Pancreas (tissue), 10 donors: ENCODE measurements around the gene KCNH6. TPM values are rescaled to one million over a fixed set of nuclear protein-coding genes. Genes with fewer than 3 reads are reported as not detected.
A peak's percentile ranks its signal among the peaks of the same experiment; 100 is the strongest.

Experiments
- ATAC-seq, 4 donors: fragments of 200-7000 bp; cut with Tn5 transposase; one replicate each; pipeline versions ENCODE4 v1.8.0 to v1.9.1; 2020; ENCODE audit warnings: mild to moderate bottlenecking in 4 of 4, moderate library complexity in 4 of 4
- DNase-seq, 6 donors: peaks; one replicate each; pipeline ENCODE4 v3.0.0-alpha.2; 2020
- FAIRE-seq: peaks from 2 replicates; lab custom pipeline; 2012; peaks lifted over from hg19 to GRCh38; lab: Jason Lieb, UNC
- H3K27ac ChIP-seq, 4 donors: fragments of 200-600 bp; sonication (generic); 1 replicate in 3 of 4; 2 replicates in 1 of 4; pipeline versions ENCODE4 v1.5.0 to v1.8.0; 2020
- H3K27me3 ChIP-seq, 4 donors: fragments of 200-600 bp; one replicate each; pipeline ENCODE4 v1.8.0; 2021
- H3K36me3 ChIP-seq, 3 donors: fragments of 200-600 bp; sonication (generic) in 1 of 3; one replicate each; pipeline versions ENCODE4 v1.5.0 to v1.8.0; 2020 to 2021
- H3K4me1 ChIP-seq, 3 donors: fragments of 200-600 bp; one replicate each; pipeline ENCODE4 v1.8.0; 2021
- H3K4me3 ChIP-seq, 4 donors: fragments of 200-600 bp; sonication (generic) in 2 of 4; one replicate each; pipeline versions ENCODE4 v1.5.0 to v1.8.0; 2020 to 2021
- H3K9me3 ChIP-seq, 4 donors: fragments of 200-600 bp; one replicate each; pipeline ENCODE4 v1.8.0; 2021
- WGBS, 2 donors: extraction: QIAGEN DNeasy Blood & Tissue Kit; methylation state at CpG; one replicate each; pipeline ENCODE4 v1.1.7; 2013; 5-methylcytosine and 5-hydroxymethylcytosine counted together
- intact Hi-C, 3 donors: fragments of 100-400 bp; cut with DNase I; formaldehyde crosslinking; loops; one replicate each; pipeline versions ENCODE4 v1.11.1 to v1.14.2; 2022
- polyA plus RNA-seq, 2 donors: library from polyadenylated mRNA; stranded (reverse); fragments of 200-250 nt; gene quantifications; one replicate each; pipeline ENCODE4 v1.2.3, GENCODE V29; 2013
- total RNA-seq, 6 donors: library from RNA; stranded (reverse); fragmentation: NEBNext Ultra II Directional in 4 of 6; extraction: Animal tissue kit (Norgen Biotek cat#: 25700) in 4 of 6; gene quantifications; one replicate each; pipeline versions ENCODE4 v1.2.1 to v1.2.4, GENCODE V29; 2021 to 2023
- TF ChIP-seq, protein P1 (sequence below), 4 donors: fragments of 200-600 bp; sonication (generic) in 3 of 4; IDR thresholded peaks; one replicate each; pipeline versions ENCODE4 v1.5.0 to v1.8.0; 2021; ENCODE audit warnings: antibody characterized with exemption in 4 of 4
- donor health status: healthy with polysubstance abuse.
- donor health status: DM: no; HTN: no; CAD: no; lungs with moderate emphysema.
- donor health status: DM: no; HTN: no; CAD: no.
- donor health status: control.
- donor health status: control.
- donor health status: Bipolar disorder and iron deficiency.
- donor health status: DM: yes; HTN: yes; CAD: no.
- donor health status: DM: no; HTN: no; CAD: no.
- donor health status: DM: no; HTN: no; CAD: no.
- donor health status: DM: yes; HTN: yes; CAD: no.

Gene KCNH6
- total and polyA plus RNA-seq, 8 donors, result 0.35 to 12.5 (median 0.95) TPM

DNA sequence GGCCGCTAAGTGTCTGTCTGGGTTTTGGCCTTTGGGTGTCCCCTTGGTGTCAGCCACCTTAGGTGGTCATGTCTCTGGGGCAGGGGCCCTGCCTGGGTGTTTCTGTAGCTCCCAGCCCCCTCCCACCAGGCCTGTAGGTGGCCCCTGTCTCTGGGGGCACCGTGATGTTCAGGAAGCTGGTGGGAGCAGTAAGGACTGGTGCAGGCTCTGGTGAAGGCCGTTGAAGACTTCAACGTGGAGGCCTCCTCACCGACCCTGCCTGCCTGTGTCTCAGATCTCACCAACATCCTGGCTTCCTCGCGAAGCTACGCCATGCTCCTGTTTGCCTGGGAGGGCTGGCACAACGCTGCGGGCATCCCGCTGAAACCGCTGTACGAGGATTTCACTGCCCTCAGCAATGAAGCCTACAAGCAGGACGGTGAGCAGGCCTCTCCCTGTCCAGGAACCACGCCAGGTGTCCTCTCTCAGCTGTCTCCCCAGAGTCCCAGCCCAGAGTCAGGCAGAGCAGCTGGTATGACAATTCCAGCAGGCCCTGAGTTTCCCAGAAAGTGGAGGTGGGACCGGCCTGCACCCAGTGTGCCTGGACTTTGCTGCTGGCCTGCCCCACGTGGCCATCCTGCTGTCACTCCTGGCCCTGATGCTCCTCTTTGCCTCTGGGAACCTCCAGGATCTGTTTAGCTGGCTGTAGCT lies 43.5 kb upstream of the KCNH6 start:
- peak in 1 of 6 donors; percentile 53 for DNase-seq

DNA sequence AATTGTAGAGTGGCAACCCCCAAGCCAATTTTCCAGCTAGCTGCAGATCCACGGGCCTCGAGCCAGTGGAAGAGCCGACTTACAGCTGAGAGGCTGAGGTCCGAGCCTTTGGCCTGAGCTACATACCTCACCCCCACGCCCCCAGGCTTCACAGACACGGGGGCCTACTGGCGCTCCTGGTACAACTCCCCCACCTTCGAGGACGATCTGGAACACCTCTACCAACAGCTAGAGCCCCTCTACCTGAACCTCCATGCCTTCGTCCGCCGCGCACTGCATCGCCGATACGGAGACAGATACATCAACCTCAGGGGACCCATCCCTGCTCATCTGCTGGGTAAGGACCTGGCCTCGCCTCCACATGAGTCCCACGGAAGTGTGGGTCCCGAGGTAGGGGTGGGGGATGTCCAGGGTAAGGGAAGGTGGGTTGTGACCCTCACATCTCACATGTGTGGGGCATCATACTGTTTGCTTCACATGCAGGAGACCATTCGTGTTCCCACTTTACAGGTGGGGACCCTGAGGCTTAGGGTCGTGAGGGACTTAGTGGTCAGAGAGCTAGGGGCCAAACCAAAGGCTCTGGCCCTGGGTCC lies 42.9 kb upstream of the KCNH6 start:
- peaks cover 0 to 14% (median under 1%) of the 10 kb centered on the region in 3 donors for H3K4me1 ChIP-seq
- H3K27me3 ChIP-seq, result no peaks in the 10 kb centered on the region
- TF ChIP-seq, protein P1, sequence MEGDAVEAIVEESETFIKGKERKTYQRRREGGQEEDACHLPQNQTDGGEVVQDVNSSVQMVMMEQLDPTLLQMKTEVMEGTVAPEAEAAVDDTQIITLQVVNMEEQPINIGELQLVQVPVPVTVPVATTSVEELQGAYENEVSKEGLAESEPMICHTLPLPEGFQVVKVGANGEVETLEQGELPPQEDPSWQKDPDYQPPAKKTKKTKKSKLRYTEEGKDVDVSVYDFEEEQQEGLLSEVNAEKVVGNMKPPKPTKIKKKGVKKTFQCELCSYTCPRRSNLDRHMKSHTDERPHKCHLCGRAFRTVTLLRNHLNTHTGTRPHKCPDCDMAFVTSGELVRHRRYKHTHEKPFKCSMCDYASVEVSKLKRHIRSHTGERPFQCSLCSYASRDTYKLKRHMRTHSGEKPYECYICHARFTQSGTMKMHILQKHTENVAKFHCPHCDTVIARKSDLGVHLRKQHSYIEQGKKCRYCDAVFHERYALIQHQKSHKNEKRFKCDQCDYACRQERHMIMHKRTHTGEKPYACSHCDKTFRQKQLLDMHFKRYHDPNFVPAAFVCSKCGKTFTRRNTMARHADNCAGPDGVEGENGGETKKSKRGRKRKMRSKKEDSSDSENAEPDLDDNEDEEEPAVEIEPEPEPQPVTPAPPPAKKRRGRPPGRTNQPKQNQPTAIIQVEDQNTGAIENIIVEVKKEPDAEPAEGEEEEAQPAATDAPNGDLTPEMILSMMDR (IDR thresholded peaks at IDR 0.05), result no peak
- intact Hi-C loops, result loop anchor here in 1 of 3 donors (10.0 kb wide), 1 partner anchor 55 kb away; no protein-coding TSS in a partner anchor
- 82 to 88% methylated on average over 21 of the region's 21 CpGs for WGBS, 2 donors
- H3K36me3 ChIP-seq, result no peaks in the 10 kb centered on the region
- DNase-seq, result peak in 1 of 6 donors; percentile 53
- no peaks in the 10 kb centered on the region for H3K9me3 ChIP-seq
- FAIRE-seq, result no peak
- no peak overlapping the region for H3K27ac ChIP-seq
- H3K4me3 ChIP-seq, result no peak overlapping the region
- ATAC-seq, result no peak

More for the DNA sequence above, 43.5 kb upstream of the KCNH6 start:
- Histone ChIP-seq H3K9me3 (no peaks in the 10 kb centered on the region), H3K4me3 (no peak overlapping the region), H3K4me1 (peaks cover 4 to 16% (median 7%) of the 10 kb centered on the region in 3 donors), H3K27me3 (no peaks in the 10 kb centered on the region), H3K36me3 (no peaks in the 10 kb centered on the region), H3K27ac (no peak overlapping the region)
- no peak for FAIRE-seq
- WGBS, 2 donors, result 76 to 81% methylated on average over 17 of the region's 17 CpGs
- ATAC-seq, result no peak
- intact Hi-C loops, result loop anchor here in 2 of 3 donors (5.0 to 10.0 kb wide), 2 partner anchors 52 to 55 kb away; no protein-coding TSS in a partner anchor
- TF ChIP-seq, protein P1 (IDR thresholded peaks at IDR 0.05), result no peak

DNA sequence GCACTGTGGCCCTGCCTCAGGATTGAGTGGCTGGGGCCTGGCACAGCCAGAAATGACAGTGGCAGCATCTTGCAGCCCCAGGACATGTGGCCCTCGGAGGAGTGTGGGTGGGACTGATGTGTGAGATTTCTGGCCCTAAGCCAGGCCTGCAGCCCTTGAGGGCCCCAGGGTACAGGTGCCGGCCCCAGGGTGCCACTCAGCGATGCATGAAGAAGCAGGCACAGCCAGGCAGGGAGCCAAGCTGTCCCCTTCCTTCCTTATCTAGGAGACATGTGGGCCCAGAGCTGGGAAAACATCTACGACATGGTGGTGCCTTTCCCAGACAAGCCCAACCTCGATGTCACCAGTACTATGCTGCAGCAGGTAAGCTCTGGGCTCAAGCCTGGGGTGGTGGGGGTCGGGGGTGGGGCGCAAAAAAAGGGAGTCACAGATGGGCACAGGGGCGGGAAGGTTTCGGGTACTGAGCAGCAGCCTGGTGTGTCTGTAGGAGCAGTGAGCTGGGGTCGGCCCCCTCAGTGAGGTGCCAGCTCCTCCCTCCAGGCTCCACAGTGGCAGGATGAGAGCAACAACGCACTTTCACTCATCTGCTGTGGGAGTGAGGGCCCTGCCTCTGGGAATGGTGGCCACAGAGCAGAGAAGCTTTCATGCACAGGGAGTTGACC lies 42.2 kb upstream of the KCNH6 start:
- H3K4me3 ChIP-seq, result no peak overlapping the region
- DNase-seq, result peak in 1 of 6 donors; percentile 72
- no peak for FAIRE-seq
- no peaks in the 10 kb centered on the region for H3K36me3 ChIP-seq
- no peaks in the 10 kb centered on the region for H3K27me3 ChIP-seq
- ATAC-seq, result no peak
- intact Hi-C loops, result loop anchor here in 1 of 3 donors (10.0 kb wide), 1 partner anchor 56 kb away; no protein-coding TSS in a partner anchor
- 69 to 75% methylated on average over 11 of the region's 11 CpGs for WGBS, 2 donors
- TF ChIP-seq, protein P1 (IDR thresholded peaks at IDR 0.05), result no peak
- peaks cover 0 to 14% (median 0%) of the 10 kb centered on the region in 3 donors for H3K4me1 ChIP-seq
- no peak overlapping the region for H3K27ac ChIP-seq
- H3K9me3 ChIP-seq, result no peaks in the 10 kb centered on the region

DNA sequence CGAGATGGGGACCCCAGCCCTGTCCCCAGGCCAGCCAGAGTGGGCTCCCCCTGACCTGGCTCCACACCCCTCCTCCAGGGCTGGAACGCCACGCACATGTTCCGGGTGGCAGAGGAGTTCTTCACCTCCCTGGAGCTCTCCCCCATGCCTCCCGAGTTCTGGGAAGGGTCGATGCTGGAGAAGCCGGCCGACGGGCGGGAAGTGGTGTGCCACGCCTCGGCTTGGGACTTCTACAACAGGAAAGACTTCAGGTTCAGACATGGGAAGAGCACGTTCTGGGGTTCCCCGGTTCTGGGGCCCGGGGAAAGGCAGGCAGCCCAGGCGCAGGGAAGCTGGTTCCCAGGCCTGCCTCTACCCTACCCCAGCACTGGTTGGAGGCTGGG lies 41.7 kb upstream of the KCNH6 start:
- DNase-seq, result peak in 1 of 6 donors; percentile 64
- FAIRE-seq, result no peak
- Histone ChIP-seq H3K27ac (no peak overlapping the region), H3K36me3 (no peaks in the 10 kb centered on the region), H3K27me3 (no peaks in the 10 kb centered on the region), H3K9me3 (no peaks in the 10 kb centered on the region), H3K4me3 (no peak overlapping the region), H3K4me1 (peaks cover 0 to 14% (median 0%) of the 10 kb centered on the region in 3 donors)
- 83 to 93% methylated on average over 16 of the region's 16 CpGs for WGBS, 2 donors
- TF ChIP-seq, protein P1 (IDR thresholded peaks at IDR 0.05), result no peak
- no peak for ATAC-seq
- intact Hi-C loops, result loop anchor here in 1 of 3 donors (10.0 kb wide), 1 partner anchor 57 kb away; no protein-coding TSS in a partner anchor
